SKM-1 (cell line): ENCODE results near the gene TRPM2.
"Not testable (repeated sequence)": the region's sequence is repeated elsewhere in the genome, so short reads cannot be mapped to it uniquely, and the experiment has no call there.

Source experiments
- DNase-seq: peaks from one replicate; lab custom pipeline; 2025; ENCODE audit not compliant: unreplicated experiment; lab: John Stamatoyannopoulos, UW

The TRPM2 gene

GRCh38 chr21:44351535-44352252 is 1.7 kb upstream of the TRPM2 start:
- DNase-seq, result no peak

- DNase-seq, result no peak
These were observed 1.1 kb upstream of the TRPM2 start for GRCh38 chr21:44352253-44352860.

- peak; percentile 97 for DNase-seq
These were observed 582 bp downstream of the TRPM2 start for GRCh38 chr21:44354001-44354405.

GRCh38 chr21:44354775-44355771 is 1.7 kb downstream of the TRPM2 start:
- peak; percentile 30 for DNase-seq

GRCh38 chr21:44356160-44356559 is 2.7 kb downstream of the TRPM2 start:
- DNase-seq, result no peak

GRCh38 chr21:44356636-44357035 is 3.2 kb downstream of the TRPM2 start:
- DNase-seq, result no peak

- DNase-seq, result no peak
These were observed 3.8 kb downstream of the TRPM2 start for GRCh38 chr21:44357064-44357837.

GRCh38 chr21:44359396-44359795 is 6.0 kb downstream of the TRPM2 start:
- DNase-seq, result no peak

- DNase-seq, result peak; percentile 57
These were observed 6.7 kb downstream of the TRPM2 start for GRCh38 chr21:44360159-44360558.

GRCh38 chr21:44361903-44362302 is 8.5 kb downstream of the TRPM2 start:
- DNase-seq, result not testable (repeated sequence)

GRCh38 chr21:44363278-44363677 is 9.9 kb downstream of the TRPM2 start:
- DNase-seq, result no peak

- no peak for DNase-seq
These were observed 11.0 kb downstream of the TRPM2 start for GRCh38 chr21:44364151-44365053.

GRCh38 chr21:44365251-44365966 is 12.0 kb downstream of the TRPM2 start:
- DNase-seq, result no peak

- no peak for DNase-seq
These were observed 12.7 kb downstream of the TRPM2 start for GRCh38 chr21:44365967-44366585.

GRCh38 chr21:44366586-44367211 is 13.3 kb downstream of the TRPM2 start:
- no peak for DNase-seq

GRCh38 chr21:44368711-44369446 is 15.5 kb downstream of the TRPM2 start:
- DNase-seq, result no peak

- no peak for DNase-seq
These were observed 16.8 kb downstream of the TRPM2 start for GRCh38 chr21:44370027-44370735.
